NCI-H1436 (cell line): ENCODE data around the gene RPS15.
"Not testable (repeated sequence)": the region's sequence is repeated elsewhere in the genome, so short reads cannot be mapped to it uniquely, and the experiment has no call there.

ENCODE experiments used
- DNase-seq: peaks from one replicate; lab custom pipeline; 2025; lab: John Stamatoyannopoulos, UW

Gene RPS15

DNA sequence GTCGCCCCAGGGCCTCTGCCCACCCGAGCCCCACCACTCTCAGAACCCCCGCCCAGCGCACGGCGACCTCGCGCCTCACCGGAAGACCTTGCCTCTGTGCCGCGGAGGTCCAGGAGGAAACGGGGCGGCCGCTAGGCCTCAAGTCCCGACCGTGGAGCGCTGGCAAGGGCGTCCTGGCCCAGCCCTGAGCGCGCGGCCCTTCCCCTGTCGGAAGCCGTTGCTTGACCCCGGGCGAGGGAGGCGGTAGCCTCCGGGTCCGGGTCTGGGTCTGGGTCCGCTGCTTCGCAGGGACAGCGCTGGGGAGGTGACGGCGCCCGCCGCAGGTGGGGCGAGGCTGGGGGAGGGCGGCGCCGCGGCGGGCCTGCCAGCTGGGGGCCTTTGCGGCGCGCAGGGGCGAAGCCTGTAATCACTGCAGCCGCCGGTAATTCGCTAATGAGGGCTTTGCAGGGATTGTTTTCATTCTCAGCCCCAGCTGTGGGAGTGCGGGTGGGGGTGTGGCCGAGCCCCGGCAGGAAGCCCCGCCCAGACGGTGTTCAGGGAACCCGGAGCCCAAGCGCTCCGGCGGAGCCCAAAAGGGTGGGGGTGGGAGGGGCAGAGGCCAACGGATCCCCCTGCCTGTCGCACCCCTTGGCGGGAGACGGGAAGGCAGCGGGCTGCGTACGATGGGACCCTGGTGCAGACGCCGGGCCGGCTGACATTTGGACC is 32.3 kb downstream of the RPS15 start:
- DNase-seq = peak; percentile 80

DNA sequence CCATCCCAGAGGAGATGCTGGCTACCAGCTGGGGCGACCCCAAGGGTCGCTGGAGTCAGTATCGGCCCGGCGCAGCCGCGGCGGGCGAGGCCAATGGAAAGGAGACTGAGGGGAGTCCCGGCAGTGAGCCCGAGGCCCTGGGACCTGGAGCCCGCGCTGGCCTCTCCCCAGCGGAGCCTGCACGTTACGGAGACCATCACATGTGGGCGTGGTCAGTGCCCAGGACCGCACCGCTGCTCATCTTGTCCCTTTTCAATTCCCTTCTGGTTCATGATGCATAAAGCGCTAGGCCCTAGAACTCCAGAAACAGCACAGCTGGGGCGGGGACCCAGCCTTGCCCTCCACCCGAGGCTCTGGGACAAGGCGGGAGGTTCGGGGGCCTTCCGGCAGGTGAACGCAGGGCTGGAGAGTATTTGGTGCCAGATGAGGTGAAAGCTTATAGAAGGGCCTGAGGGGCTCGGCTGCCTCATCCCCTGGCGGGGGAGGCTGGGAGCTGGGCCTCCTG is 32.9 kb downstream of the RPS15 start:
- no peak for DNase-seq

DNA sequence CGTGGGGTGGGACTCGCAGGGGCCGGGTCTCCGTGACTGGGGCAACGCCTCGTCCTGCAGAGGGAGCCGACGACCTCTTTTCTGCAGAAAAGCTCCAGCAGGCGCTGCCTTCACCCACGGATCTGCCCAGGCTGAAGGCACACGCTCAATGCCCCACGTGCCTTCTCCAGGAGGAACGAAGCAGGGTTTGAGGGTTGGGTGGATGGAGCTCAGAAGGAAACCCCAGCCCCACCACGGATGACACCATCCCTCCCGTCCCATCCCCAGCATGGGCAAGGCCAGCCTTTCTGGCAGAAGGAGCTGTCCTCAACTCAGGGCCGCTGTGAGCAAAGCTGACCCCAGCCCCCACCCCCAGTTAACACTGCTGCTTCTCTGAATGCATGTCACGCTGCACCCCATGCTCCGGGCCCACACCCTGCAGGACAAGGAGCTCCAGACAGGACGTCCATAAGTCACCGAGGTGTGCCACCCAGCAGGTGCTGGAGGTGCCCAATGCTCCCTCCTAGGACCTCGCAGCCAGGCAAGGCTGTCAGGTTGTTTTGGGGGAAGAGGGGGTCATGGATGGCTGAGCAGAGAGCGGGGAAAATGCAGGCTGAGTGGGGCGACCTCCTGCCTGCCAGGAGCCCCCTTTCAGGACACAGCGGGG is 33.4 kb downstream of the RPS15 start:
- DNase-seq = no peak

DNA sequence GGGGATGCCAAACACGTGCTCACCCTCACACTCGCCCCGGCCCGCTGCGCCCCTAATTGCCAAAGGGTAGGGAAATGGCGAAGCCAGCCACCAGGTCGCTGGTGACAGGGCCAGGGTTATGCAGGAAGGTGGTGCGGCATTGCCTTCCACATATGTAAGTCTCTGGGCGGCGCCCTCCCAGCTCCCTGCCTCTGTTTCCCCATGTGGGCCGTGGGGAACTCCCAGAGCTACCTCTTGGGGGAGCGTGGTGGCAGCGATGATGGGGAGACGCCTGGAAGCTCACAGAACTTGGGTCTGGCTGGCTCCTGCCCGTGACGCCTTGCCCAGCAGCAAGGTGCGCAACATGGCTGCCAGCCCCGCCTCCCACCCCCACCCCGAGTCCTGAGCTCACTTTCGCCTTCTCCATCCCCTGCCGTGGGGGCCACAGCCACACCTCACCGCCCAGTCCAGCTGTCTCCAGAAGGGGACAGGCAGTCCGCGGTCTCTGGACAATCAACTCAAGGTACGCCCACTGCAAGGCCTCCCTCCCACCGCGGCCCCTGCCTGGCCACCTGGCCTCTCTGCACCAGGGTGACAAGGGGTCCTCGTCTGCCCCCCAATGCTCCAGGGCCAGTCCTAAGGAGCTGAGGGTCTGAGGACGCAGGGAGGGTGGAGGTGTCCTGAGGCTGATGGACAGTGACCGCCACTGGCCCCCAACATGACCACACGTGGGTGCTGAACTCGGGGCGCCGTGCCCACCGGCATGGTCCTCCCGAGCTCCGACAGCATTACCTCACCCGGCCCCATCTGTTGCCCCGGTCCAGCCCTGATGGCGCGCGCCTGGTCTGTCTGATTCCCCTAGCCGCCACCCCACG is 34.3 kb downstream of the RPS15 start:
- no peak for DNase-seq

DNA sequence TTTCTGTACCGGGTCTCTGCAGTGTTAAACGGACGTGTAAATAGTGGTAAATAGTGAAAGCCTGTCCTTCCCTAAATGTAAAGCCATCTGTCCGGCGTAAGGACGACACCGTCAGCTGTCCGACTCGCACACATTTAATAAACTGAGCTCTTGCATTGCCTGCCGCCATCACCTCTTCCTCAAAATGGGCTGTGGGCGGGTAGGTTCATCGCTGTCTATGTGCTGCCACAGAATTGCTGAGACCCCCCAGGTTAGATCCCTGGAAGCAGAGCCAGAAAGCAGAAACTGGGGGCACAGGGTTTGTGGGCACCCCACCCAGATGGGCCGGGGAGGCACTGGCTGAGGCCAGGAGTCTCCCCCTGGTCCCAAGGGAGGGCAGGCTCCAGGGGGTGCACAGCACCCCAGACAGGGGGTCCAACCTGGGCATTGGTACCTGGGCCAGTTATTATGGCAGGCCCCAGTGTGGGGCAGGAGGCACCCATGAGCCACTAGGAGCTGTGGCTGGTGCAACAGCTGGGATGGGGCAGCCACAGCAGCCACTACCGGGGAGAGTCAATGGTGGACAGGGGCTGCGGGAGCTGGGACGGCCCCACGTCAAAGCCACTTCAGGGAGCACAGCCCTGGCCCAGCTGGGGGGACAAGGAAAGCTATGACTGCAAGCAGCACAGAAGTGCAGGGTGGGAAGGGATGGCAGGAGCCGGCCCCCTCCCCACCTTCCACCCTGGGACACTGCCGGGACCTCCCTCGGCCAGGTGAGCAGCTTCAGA is 35.1 kb downstream of the RPS15 start:
- no peak for DNase-seq

DNA sequence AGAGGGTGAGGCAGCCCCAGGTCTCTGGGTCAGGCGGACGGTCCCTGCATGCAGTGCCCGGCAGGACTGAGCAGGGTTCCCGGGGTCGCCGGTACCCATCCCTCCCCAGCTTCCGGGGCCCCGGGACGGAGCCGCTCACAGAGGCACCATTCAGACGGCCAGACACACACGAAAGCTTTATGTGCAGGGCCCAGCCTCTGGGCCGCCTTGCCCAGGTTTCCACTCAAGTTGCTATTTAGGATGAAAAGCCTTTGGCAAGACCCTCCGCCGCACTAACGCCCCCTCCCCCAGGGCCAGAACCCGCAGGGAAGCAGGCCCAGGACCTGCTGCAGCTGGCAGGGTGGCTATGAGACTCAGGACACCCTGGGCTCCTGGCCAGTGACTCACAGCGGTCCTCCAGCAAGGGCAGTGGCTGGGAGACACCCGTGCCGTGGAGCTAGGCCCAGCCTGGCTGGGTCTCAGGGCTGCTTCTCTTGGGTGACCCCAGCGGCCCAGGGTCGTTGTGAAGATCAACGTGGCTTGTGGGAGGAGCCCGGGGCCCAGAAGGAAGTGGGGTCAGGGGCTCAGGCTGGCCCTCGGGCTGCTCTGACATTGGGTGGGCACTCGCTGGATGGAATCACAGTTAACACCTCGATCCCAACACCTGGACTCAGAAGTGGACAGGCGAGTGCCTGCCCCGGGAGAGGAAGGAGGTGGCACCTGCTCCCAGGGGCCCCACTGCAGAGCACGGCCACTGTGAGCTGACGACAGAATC is 36.0 kb downstream of the RPS15 start:
- no peak for DNase-seq

DNA sequence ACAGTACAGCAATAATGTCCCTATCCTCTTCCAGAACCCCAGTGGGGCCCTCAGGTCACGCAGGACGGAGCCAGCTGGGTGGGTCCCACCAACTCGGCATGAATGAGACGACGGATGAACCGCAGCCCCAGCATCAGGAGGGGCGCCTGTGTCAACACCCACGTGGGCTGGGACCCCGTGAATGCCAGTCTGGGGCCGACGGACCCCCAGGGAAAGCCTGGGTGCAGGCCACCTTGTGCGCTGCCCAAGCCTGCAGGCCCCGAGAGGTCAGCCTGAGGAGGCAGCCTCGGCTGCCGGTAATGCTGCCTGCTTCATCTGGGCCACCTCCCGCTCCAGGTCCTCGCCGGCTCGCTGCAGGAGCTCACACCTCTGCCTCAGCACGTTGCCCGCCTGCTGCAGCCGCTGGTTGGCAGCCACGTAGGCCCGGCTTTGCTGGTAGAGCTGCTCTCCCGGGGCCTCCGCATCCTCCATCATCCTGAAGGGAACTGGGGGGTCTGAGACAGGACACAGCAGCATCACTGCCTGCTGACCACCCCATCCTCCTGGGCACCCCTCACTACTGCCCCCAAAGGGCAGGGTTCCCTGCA is 36.7 kb downstream of the RPS15 start:
- DNase-seq = no peak

DNA sequence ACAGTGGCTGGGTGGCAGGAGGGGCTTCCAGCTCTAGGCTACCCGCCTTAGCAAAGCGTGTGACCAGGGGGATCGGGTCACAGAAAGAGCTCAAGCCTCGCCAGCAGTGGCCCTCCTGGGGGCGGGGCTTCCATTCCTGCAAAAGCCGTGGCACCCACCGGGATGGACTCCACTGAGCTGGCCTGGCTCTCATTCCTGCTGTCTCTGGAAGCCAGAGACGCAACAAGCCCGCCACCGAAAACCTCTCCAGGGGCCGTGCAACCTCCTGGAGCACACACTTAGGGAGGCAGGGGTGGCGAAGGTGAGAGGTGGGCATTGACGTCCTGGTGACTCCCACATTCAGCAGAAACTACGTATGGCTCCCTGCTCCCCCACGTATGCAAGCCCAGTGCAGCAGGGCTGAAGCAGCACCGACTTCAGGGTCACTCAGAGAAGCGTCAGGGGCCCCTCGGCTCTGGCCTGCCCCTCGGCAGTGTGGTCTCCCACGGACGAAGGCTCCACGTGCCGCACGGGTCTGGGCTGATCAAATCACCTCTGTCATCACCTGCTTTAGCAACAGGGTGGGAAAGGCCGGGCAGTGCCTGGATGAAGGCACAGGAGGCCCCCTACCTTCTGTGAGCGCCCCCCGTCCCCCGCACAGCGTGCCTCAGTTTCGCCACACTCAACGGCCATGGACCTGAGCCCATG is 37.7 kb downstream of the RPS15 start:
- no peak for DNase-seq

DNA sequence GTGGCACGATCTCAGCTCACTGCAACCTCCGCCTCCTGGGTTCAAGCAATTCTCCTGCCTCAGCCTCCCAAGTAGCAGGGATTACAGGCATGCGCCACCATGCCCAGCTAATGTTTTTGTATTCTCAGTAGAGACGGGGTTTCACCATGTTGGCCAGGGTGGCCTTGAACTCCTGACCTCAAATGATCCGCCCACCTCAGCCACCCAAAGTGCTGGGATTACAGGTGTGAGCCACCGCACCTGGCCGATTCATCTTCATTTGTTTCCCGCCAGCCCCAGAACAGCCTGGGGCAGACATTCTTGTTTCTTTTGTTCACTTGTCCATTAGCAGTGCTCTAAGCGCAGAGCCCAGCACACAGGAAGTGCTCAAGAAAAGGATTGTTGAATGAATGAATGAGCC is 38.9 kb downstream of the RPS15 start:
- not testable (repeated sequence) for DNase-seq

DNA sequence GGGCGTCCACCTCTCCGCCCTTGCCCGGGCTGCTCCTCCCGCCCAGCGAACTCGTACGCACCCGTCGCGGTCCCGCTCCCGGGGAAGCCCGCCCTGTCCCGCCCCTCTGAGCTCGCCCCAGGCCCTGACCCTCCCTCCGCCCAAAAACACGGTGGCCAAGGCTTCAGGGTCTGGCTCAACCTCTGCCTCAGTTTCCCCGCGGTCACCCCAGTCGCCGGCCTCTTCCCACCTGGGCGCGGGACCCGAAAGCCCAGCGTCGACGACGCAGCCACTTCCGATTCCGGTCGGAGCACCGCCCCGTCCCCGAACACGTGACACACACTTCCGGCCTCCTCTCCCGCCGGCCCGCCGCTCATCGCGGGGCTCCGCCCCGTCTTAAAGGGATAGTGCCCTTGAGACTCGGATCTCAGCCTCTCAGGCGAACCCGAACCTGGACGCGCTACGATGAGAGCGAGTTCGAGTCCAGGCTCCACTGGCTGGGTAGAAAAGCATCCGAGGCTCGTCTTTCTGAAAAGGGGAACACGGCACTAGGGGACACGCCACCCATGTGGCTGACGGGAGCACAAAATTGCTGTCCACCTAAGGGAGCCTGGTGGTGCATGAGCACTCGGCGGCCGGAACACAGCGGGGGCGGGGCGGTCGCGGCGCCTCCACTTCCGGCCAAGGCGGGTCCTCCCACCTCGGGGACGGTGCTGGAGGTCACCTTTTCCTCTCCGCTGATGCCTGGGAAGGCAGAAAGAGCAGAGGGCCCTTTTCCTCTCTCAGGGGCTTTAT is 40.9 kb downstream of the RPS15 start, which contains the start of gene C19orf25:
C19orf25 (minus strand) TSS at position 282 of the 774 bp plus-strand sequence. CDS start 312 bp downstream, outside the sequence.
- DNase-seq = peak; percentile 92

DNA sequence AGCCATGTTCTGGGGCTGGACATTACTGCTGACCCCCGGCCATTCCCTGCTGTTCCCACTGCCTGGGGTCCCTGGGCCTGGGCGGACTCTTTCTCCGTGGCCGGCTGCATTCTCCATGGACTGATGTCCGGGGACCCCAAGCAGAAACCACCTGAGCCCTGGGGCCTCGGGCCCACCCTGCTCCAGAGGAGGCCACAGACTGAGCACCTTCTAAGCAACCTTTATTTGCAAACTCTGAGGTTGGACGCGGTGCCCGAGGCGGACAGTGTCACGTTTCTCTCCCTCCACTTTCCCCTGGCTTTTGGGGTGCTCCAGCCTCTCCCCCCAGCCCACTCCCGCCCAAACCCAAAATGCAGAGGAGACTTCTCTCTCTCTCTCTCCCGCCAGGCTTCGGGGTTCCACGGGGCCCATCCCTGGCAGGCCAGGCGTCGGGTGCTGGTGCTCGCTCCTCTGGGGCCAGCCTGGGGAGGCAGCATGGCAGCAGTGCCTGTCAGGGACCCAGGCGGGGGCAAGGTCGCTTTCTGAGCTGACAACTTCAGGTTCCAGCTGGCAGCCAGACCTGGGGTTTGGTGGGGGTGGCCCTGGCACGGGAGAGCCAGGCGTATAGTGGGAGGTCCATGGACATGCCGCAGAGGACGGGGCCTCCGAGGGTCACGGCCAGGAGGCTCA is 43.2 kb downstream of the RPS15 start:
- no peak for DNase-seq

DNA sequence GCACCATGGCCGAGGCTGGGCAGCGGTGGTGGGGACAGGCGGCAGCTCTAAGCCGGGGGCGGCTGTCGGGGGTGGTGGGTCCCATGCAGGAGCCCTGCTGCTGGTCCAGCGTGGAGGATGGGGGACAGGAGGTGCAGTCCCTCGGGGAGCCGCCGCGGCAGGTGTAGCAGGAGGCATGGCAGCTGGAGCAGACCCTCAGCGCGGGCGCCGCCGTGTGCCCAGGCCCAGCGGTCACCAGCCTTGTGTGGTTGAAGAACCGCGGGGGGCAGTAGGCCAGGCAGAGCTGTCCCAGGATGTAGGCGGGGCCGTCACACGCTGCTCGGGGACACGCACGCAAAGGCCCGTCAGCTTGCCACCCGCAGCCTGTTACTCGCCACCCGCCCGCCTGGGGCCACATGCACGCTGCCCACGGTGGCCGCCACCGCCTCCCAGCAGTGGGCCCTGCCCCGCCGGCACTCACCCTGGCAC is 43.7 kb downstream of the RPS15 start:
- no peak for DNase-seq

DNA sequence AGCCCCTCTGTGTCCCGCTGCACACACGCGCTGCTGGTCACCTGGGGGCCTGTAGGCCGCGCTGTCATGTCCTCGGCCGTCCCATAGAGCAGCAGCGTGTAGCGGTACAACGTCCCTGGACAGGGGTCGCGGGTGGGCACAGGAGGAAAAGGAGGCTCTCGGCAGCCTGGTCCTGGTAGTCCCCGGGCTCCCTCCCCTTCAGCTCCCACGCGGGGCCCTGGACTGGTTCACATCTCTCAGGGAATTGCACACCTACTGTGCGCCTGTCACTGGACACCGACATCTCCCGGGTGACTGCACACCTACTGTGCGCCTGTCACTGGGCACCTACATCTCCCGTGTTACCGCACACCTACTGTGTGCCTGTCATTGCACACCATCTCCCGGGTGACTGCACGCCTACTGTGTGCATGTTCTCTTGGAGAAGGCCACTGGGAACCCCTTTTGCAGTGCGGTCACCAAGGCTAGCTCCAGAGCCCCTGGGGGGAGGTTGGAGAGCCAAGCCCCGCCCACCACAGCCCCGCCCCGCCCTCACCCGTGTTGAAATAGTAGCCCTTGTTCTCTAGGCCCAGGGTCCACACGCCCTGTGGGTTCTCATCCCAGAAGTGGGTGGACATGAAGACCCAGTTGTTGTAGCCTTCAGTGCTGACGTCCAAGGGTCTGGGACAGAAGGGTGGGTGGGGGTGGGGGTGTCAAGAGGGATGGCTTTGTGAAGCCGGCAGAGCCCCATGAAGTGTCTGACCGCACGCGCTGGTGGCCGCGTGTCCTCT is 44.4 kb downstream of the RPS15 start:
- DNase-seq = no peak

DNA sequence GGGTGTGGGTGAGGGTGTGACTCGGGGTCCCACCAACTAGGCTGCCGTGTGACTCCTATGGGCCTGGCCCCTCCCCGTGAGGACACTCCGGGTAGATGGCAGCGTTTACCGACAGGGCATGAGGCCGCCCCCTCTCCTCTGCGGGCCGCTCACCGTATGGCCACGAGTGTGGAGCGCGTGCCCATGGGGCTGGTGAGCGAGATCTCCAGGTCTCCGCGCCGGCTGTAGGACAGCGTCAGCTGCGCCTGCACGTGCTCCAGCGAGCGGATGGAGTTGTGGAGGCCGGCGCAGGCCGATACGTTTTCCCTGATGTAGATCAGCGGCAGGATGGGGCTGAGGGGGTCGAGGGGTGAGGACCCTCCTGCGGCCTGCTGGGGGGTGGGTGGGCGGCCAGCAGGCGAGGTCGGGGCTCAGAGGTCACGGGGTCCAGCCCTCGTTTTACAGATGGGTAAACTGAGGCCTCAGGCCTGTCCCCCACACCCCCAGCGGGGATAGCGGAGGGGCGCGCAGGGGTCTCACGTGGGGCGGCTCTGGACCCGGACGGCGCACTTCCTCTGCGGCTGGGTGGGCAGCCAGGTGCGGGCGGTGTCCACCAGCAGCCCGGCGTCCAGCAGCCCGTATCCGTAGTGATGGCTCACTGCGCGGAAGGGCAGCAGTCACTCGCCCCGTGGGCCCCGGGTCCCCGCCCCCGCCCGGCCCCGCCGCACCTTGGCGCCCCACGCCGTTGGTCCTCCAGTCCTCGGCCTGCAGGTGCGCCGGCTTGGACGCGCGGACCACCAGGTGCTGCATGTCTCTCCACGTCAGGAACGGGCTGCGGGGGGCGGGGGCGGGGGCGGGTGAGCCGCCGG is 45.2 kb downstream of the RPS15 start:
- DNase-seq = no peak

DNA sequence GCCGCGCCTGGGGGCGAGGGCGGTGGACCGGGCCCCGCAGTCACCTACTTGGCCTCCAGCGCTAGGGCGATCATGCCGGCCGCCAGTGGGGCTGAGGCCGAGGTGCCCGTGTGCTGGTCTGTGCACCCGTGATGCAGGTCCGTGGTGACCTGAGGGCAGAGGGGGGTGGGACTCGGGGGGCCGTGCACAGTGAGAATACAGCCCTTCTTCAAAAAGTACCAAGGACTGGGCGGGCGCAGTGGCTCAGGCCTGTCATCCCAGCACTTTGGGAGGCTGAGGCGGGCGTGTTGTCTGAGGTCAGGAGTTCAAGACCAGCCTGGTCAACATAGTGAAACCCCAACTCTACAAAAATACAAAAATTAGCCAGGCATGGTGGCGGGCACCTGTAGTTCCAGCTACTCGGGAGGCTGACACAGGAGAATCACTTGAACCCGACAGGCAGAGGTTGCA is 45.8 kb downstream of the RPS15 start:
- no peak for DNase-seq

DNA sequence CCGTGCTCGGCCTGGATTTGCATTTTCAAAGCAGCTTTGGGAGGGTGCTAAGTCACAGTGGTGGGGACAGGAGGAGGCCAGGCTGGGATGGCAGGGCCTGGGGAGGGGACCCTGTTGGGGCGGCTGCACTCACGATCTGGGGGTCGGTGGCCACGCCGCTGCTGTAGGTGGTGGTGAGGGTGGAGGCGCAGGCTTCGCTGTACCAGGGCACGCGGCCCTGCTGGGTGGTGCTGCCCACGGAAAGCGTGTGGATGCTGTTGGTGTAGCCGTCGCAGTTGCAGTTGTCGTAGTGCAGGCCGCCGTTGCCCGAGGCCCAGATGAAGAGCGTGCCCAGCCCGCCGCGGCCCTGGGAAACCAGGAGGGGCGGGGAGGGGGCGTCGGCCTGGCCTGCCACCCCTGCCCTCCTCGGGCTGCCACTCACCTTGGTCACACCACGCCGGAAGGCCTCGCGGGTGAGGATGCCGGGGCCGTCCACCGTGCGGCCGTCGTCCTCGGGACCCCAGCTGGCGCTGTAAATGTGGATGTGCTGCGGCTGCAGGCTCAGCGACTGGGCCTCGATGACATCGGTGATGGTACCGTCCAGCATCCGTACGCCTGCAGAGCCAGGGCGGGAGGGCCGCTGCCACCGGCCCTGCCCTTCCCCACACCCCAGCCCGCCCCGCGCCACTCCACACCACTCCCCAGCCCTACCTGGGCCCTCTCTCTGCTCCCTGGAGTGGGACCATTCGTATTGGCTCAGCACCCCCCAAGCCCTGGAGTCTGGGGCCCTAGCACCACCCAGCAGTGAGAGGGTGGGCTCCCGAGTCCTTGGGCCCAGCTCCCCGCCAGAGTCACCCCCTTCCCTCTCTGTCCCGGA is 48.8 kb downstream of the RPS15 start:
- DNase-seq = no peak
